Stomach (tissue), 4 donors: ENCODE data around the gene RNF20.

ENCODE experiments used
- EP300 ChIP-seq: sonication (generic); formaldehyde crosslinking; IDR thresholded peaks from one replicate; pipeline ENCODE4 v1.6.1; 2017; ENCODE audit warnings: antibody characterized with exemption
- POLR2A ChIP-seq, 4 donors: fragments of 450-650 bp; IDR thresholded peaks; one replicate each; pipeline ENCODE4 v1.6.1; 2016; ENCODE audit warnings: antibody characterized with exemption in 4 of 4, control low read depth in 2 of 4, mild to moderate bottlenecking in 1 of 4, moderate library complexity in 1 of 4
- TF ChIP-seq, protein P1 (sequence below), 7 experiments: fragments of 450-650 bp in 4 of 7; fragments of 200-600 bp in 3 of 7; sonication (generic) in 3 of 7; IDR thresholded peaks; one replicate each; pipeline ENCODE4 v1.5.1; 2016 to 2019; ENCODE audit warnings: antibody characterized with exemption in 7 of 7, control low read depth in 2 of 7, mild to moderate bottlenecking in 1 of 7

DNA sequence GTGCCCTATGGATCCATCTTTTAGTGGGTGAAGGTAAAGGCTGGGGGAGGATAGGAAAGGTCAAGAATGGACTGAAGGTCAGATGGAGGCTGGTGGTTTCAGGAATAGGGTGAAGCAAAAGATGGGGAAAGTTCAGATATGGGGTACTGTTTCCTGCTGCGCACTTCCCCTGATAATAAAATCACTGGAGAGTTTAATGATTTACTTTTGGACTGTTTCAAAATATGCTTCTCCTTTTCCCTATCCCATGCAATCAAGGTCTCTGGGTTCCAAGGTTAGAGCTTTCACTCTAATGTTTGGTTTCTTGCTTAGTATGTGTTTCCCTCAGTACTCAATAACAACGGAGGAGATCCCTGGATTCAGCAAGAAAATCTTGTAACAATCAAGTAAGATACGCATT lies 71.9 kb downstream of the RNF20 start:
- TF ChIP-seq POLR2A (IDR thresholded peaks at IDR 0.05) = no peak
- TF ChIP-seq EP300 = no peak
- TF ChIP-seq, protein P1, sequence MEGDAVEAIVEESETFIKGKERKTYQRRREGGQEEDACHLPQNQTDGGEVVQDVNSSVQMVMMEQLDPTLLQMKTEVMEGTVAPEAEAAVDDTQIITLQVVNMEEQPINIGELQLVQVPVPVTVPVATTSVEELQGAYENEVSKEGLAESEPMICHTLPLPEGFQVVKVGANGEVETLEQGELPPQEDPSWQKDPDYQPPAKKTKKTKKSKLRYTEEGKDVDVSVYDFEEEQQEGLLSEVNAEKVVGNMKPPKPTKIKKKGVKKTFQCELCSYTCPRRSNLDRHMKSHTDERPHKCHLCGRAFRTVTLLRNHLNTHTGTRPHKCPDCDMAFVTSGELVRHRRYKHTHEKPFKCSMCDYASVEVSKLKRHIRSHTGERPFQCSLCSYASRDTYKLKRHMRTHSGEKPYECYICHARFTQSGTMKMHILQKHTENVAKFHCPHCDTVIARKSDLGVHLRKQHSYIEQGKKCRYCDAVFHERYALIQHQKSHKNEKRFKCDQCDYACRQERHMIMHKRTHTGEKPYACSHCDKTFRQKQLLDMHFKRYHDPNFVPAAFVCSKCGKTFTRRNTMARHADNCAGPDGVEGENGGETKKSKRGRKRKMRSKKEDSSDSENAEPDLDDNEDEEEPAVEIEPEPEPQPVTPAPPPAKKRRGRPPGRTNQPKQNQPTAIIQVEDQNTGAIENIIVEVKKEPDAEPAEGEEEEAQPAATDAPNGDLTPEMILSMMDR (IDR thresholded peaks at IDR 0.05) = no peak
